Activated CD8-positive, alpha-beta memory T cell treated with anti-CD3 and anti-CD28 coated beads for 36 hours (primary cell): Measurements from ENCODE around the gene SGO2. TPM values are rescaled to one million over a fixed set of nuclear protein-coding genes. Genes with fewer than 3 reads are reported as not detected.

Experiments
- CTCF ChIA-PET: fragments of 350-600 bp; sonication (Branson Sonifier 250); formaldehyde crosslinking; loops from one replicate; lab custom pipeline; 2021; ENCODE audit warnings: antibody characterized with exemption; lab: Charles Lee
- POLR2A ChIA-PET: fragments of 350-600 bp; sonication (Branson Sonifier 250); formaldehyde crosslinking; loops from one replicate; lab custom pipeline; 2021; ENCODE audit warnings: antibody characterized with exemption; lab: Charles Lee
- total RNA-seq, 2 experiments: library from RNA; stranded (reverse); gene quantifications; one replicate each; pipeline ENCODE4 v1.2.3, GENCODE V29; 2021

The SGO2 gene
- total RNA-seq, 2 experiments from 2014 or later = 24.4 to 26.3 TPM

GRCh38 chr2:200585730-200586643, 60.0 kb downstream of the SGO2 start, which contains the start of gene AOX1:
Gene AOX1 (plus strand): TSS chr2:200586014. CDS start chr2:200586109, 95 bp downstream.
- ChIA-PET POLR2A (no interaction called here), CTCF (no interaction called here)

- CTCF ChIA-PET = no interaction called here
- POLR2A ChIA-PET = no interaction called here
These were observed 60.6 kb downstream of the SGO2 start for GRCh38 chr2:200586644-200586975.

- POLR2A ChIA-PET = no interaction called here
These were observed 61.1 kb downstream of the SGO2 start for GRCh38 chr2:200587007-200587616.

GRCh38 chr2:200588076-200588678, 62.2 kb downstream of the SGO2 start:
- POLR2A ChIA-PET = no interaction called here
- CTCF ChIA-PET = no interaction called here

More at GRCh38 chr2:200587007-200587616, 61.1 kb downstream of the SGO2 start:
- CTCF ChIA-PET = no interaction called here

GRCh38 chr2:200590090-200590489, 64.1 kb downstream of the SGO2 start:
- ChIA-PET CTCF (no interaction called here), POLR2A (no interaction called here)

- ChIA-PET POLR2A (no interaction called here), CTCF (no interaction called here)
These were observed 65.3 kb downstream of the SGO2 start for GRCh38 chr2:200591308-200591707.

- POLR2A ChIA-PET = no interaction called here
These were observed 66.5 kb downstream of the SGO2 start for GRCh38 chr2:200592406-200593075.

GRCh38 chr2:200593905-200594304, 67.9 kb downstream of the SGO2 start:
- ChIA-PET CTCF (no interaction called here), POLR2A (no interaction called here)

More at GRCh38 chr2:200592406-200593075, 66.5 kb downstream of the SGO2 start:
- CTCF ChIA-PET = no interaction called here

GRCh38 chr2:200595913-200596312, 69.9 kb downstream of the SGO2 start:
- ChIA-PET POLR2A (no interaction called here), CTCF (no interaction called here)

- POLR2A ChIA-PET = no interaction called here
- CTCF ChIA-PET = no interaction called here
These were observed 71.0 kb downstream of the SGO2 start for GRCh38 chr2:200596774-200597570.

GRCh38 chr2:200599206-200599605, 73.2 kb downstream of the SGO2 start:
- POLR2A ChIA-PET = no interaction called here

GRCh38 chr2:200600549-200601225, 74.7 kb downstream of the SGO2 start:
- POLR2A ChIA-PET = interaction anchor here (0.7 kb wide), 1 partner anchor 14 kb away, joined by 3 read pairs; no protein-coding TSS in a partner anchor

More at GRCh38 chr2:200599206-200599605, 73.2 kb downstream of the SGO2 start:
- CTCF ChIA-PET = no interaction called here

GRCh38 chr2:200602584-200602983, 76.6 kb downstream of the SGO2 start:
- CTCF ChIA-PET = no interaction called here

More at GRCh38 chr2:200600549-200601225, 74.7 kb downstream of the SGO2 start:
- CTCF ChIA-PET = no interaction called here

GRCh38 chr2:200603972-200604371, 78.0 kb downstream of the SGO2 start:
- ChIA-PET CTCF (no interaction called here), POLR2A (no interaction called here)

More at GRCh38 chr2:200602584-200602983, 76.6 kb downstream of the SGO2 start:
- POLR2A ChIA-PET = no interaction called here

GRCh38 chr2:200604571-200605255, 78.7 kb downstream of the SGO2 start:
- ChIA-PET CTCF (no interaction called here), POLR2A (no interaction called here)

- CTCF ChIA-PET = no interaction called here
- POLR2A ChIA-PET = no interaction called here
These were observed 82.5 kb downstream of the SGO2 start for GRCh38 chr2:200608341-200609027.

GRCh38 chr2:200609028-200609614, 83.1 kb downstream of the SGO2 start:
- ChIA-PET POLR2A (no interaction called here), CTCF (no interaction called here)
